C4-2B (cell line): Measurements from ENCODE around the gene IQGAP2.

ENCODE experiments used
- H3K27ac ChIP-seq: fragments of 450-650 bp; 2 replicates; pipeline ENCODE4 v1.5.1; 2017
- CTCF ChIP-seq: fragments of 450-650 bp; conservative IDR thresholded peaks from 2 replicates; pipeline ENCODE4 v1.5.1; 2017; ENCODE audit warnings: mild to moderate bottlenecking
- ZFX ChIP-seq: fragments of 450-650 bp; IDR thresholded peaks from 2 replicates; pipeline ENCODE4 v1.6.1; 2017

The IQGAP2 gene

GRCh38 chr5:76690037-76690679 is 287.1 kb downstream of the IQGAP2 start:
- TF ChIP-seq CTCF (no peak), ZFX (no peak)

GRCh38 chr5:76690704-76691466 is 287.8 kb downstream of the IQGAP2 start:
- TF ChIP-seq CTCF (no peak), ZFX (no peak)
- peak overlapping the region; percentile 45 for H3K27ac ChIP-seq

More at GRCh38 chr5:76690037-76690679, 287.1 kb downstream of the IQGAP2 start:
- no peak overlapping the region for H3K27ac ChIP-seq

GRCh38 chr5:76691467-76692273 is 288.6 kb downstream of the IQGAP2 start:
- H3K27ac ChIP-seq = peak overlapping the region; percentile 45
- TF ChIP-seq ZFX (no peak), CTCF (no peak)

- no peak overlapping the region for H3K27ac ChIP-seq
- TF ChIP-seq ZFX (no peak), CTCF (no peak)
Measured at GRCh38 chr5:76692274-76692540, 289.1 kb downstream of the IQGAP2 start.

- TF ChIP-seq ZFX (no peak), CTCF (no peak)
- no peak overlapping the region for H3K27ac ChIP-seq
Measured at GRCh38 chr5:76692651-76693050, 289.6 kb downstream of the IQGAP2 start.

- TF ChIP-seq CTCF (no peak), ZFX (no peak)
- H3K27ac ChIP-seq = no peak overlapping the region
Measured at GRCh38 chr5:76693141-76693540, 290.1 kb downstream of the IQGAP2 start.

- no peak overlapping the region for H3K27ac ChIP-seq
- TF ChIP-seq ZFX (no peak), CTCF (no peak)
Measured at GRCh38 chr5:76694317-76694716, 291.2 kb downstream of the IQGAP2 start.
